RWPE2 (cell line): ENCODE results near the gene IRF8.

Source experiments
- ATAC-seq: fragments of 200-7000 bp; cut with Tn5 transposase; 3 replicates; pipeline ENCODE4 v1.9.1; 2021; ENCODE audit warnings: low read depth
- DNase-seq: peaks from one replicate; pipeline ENCODE4 v3.0.0-alpha.2; 2020; ENCODE audit warnings: low spot score
- H3K27ac ChIP-seq: fragments of 450-650 bp; 2 replicates; pipeline ENCODE4 v1.5.1; 2017; ENCODE audit warnings: mild to moderate bottlenecking; ENCODE audit not compliant: poor library complexity, severe bottlenecking
- H3K27me3 ChIP-seq: fragments of 250-450 bp; sonication (Bioruptor Pico); 2 replicates; pipeline ENCODE4 v1.5.1; 2021; ENCODE audit warnings: mild to moderate bottlenecking, moderate library complexity; ENCODE audit not compliant: insufficient read depth, poor library complexity, severe bottlenecking
- H3K36me3 ChIP-seq: fragments of 250-450 bp; sonication (Bioruptor Pico); 2 replicates; pipeline ENCODE4 v1.5.1; 2020; ENCODE audit warnings: low read depth, mild to moderate bottlenecking, moderate library complexity
- H3K4me1 ChIP-seq: fragments of 250-450 bp; sonication (Bioruptor Pico); 2 replicates; pipeline ENCODE4 v1.5.1; 2021; ENCODE audit warnings: mild to moderate bottlenecking, moderate library complexity; ENCODE audit not compliant: insufficient read depth, poor library complexity, severe bottlenecking
- H3K4me3 ChIP-seq: fragments of 250-450 bp; sonication (Bioruptor Pico); 2 replicates; pipeline ENCODE4 v1.5.1; 2021; ENCODE audit warnings: mild to moderate bottlenecking, moderate library complexity; ENCODE audit not compliant: severe bottlenecking
- H3K9me3 ChIP-seq: fragments of 250-450 bp; sonication (Bioruptor Pico); 2 replicates; pipeline ENCODE4 v1.5.1; 2021; ENCODE audit warnings: mild to moderate bottlenecking, moderate library complexity; ENCODE audit not compliant: severe bottlenecking
- TF ChIP-seq, protein P1 (sequence below): fragments of 450-650 bp; IDR thresholded peaks from one replicate; pipeline ENCODE4 v1.5.1; 2017; ENCODE audit warnings: mild to moderate bottlenecking, moderate library complexity; ENCODE audit not compliant: poor library complexity, severe bottlenecking

Gene IRF8

DNA sequence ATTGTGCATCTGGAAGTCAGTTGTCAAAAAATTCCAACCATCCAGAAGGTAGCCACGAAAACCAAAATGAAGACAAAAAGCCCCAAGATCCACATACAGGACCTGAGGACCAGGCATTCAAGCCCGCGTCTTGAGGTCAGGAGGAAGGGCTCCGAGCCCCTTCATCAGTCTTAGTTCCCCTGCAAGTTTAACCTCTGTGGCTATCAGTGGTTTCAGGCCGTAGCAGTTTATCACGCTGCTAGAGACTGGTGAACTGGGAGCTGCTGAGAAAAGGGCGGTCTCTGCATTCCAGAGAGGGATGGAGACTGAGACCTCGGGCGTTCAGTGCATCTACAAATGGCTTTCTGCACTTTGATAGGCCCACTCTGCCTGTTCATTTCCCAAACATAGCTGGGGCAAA, 70.6 kb downstream of the IRF8 start:
- H3K36me3 ChIP-seq: no peaks in the 10 kb centered on the region
- no peak overlapping the region for H3K4me3 ChIP-seq
- H3K27me3 ChIP-seq: peaks cover 27% of the 10 kb centered on the region
- no peak overlapping the region for H3K27ac ChIP-seq
- no peaks in the 10 kb centered on the region for H3K9me3 ChIP-seq
- H3K4me1 ChIP-seq: no peaks in the 10 kb centered on the region
- TF ChIP-seq, protein P1, sequence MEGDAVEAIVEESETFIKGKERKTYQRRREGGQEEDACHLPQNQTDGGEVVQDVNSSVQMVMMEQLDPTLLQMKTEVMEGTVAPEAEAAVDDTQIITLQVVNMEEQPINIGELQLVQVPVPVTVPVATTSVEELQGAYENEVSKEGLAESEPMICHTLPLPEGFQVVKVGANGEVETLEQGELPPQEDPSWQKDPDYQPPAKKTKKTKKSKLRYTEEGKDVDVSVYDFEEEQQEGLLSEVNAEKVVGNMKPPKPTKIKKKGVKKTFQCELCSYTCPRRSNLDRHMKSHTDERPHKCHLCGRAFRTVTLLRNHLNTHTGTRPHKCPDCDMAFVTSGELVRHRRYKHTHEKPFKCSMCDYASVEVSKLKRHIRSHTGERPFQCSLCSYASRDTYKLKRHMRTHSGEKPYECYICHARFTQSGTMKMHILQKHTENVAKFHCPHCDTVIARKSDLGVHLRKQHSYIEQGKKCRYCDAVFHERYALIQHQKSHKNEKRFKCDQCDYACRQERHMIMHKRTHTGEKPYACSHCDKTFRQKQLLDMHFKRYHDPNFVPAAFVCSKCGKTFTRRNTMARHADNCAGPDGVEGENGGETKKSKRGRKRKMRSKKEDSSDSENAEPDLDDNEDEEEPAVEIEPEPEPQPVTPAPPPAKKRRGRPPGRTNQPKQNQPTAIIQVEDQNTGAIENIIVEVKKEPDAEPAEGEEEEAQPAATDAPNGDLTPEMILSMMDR: no peak
- DNase-seq (no peak), ATAC-seq (no peak)

DNA sequence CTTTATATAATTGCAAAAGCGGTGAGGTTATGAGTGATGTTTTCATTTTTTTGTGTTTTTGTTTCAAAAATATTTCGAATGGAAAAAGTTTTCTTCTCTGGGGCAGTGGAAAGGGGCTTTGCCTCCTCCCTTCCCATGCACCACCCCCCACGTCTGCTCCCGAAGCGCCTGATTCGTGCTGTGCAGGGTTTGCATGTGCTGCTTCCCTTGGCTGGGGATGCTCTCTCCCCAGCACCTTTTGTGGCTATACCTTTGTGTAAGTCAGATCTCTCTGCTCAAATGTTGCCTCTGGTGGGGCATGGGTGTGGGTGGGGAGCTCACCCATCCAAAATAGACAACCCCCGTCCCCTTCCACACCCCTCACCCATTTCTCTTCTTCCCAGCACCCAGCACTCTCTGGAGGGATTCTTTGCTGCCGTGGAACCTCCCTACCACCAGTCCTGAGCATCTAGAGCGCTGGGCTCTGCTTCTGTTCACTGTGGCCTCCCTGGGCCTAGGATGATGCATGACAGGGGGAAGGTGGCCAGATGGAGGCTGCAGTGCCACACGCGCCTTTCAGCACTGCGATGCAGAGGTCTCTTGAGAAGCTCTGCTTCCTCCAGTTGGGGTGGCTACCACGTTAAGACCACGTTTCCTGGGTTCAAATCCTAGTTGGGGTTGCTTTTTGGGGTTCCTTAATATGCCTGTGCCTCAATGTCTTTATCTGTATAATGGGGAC, 71.2 kb downstream of the IRF8 start:
- no peaks in the 10 kb centered on the region for H3K9me3 ChIP-seq
- no peak overlapping the region for H3K27ac ChIP-seq
- no peak overlapping the region for H3K4me3 ChIP-seq
- no peaks in the 10 kb centered on the region for H3K36me3 ChIP-seq
- no peak for DNase-seq
- peaks cover 28% of the 10 kb centered on the region for H3K27me3 ChIP-seq
- TF ChIP-seq, protein P1: no peak
- no peaks in the 10 kb centered on the region for H3K4me1 ChIP-seq
- no peak for ATAC-seq

GRCh38 chr16:85970738-85971137, 71.8 kb downstream of the IRF8 start:
- Histone ChIP-seq H3K9me3 (no peaks in the 10 kb centered on the region), H3K4me3 (no peak overlapping the region), H3K4me1 (no peaks in the 10 kb centered on the region), H3K27me3 (peaks cover 30% of the 10 kb centered on the region), H3K36me3 (no peaks in the 10 kb centered on the region), H3K27ac (no peak overlapping the region)
- DNase-seq (no peak), ATAC-seq (peak; percentile 38; the same call in 1 of the 3 replicates)
- TF ChIP-seq, protein P1: no peak
